Measurements from ENCODE around the gene HYLS1. TPM values are rescaled to one million over a fixed set of nuclear protein-coding genes. Genes with fewer than 3 reads are reported as not detected.

Gene HYLS1
- total and polyA plus RNA-seq, 10 of the 15 experiments (the other 5 are each of a cell fraction or from before 2014, with no cell fraction given), result 11.7 to 35.1 (median 17.6) TPM

- TF ChIP-seq ZBTB40 (IDR thresholded peaks at IDR 0.05; ENCODE audit: borderline replicate concordance) (peak; percentile 16; the same call in 1 of the 2 replicates), GABPA (IDR thresholded peaks at IDR 0.05; ENCODE audit: low read depth) (peak; percentile 74), CREB1 (IDR thresholded peaks at IDR 0.05; ENCODE audit: low read depth) (no peak)
These were observed 51.0 kb downstream of the HYLS1 start (continued) for GRCh38 chr11:125938418-125938817.

- no TSS peak for BruUV-seq (replicated peaks)
- H3K4me3 ChIP-seq, result no peak overlapping the region
- no peaks in the 10 kb centered on the region for H3K79me2 ChIP-seq (ENCODE audit: control insufficient read depth, insufficient read depth, low read length)
- FAIRE-seq (no peak), DNase-seq (ENCODE audit: low read depth, low spot score) (no peak), ATAC-seq (no peak)
- ChIA-PET POLR2A (no interaction called here), CTCF (interaction anchor here (2.6 to 12.1 kb wide), 2 partner anchors 15 to 252 kb away, joined by 5 to 220 read pairs; no protein-coding TSS in a partner anchor), RAD21 (ENCODE audit: unreplicated experiment) (no interaction called here), SMC1A (ENCODE audit: uncharacterized antibody, unreplicated experiment) (interaction anchor here (1.3 to 1.7 kb wide), 2 partner anchors 254 to 262 kb away, joined by 4 to 6 read pairs; no protein-coding TSS in a partner anchor)
- no peak overlapping the region for H3K9ac ChIP-seq (ENCODE audit: control insufficient read depth, insufficient read depth, low read length)
- in situ Hi-C loops (cut with MboI) (no loop called here), intact Hi-C loops (cut with micrococcal nuclease; ENCODE audit: unreplicated experiment) (no loop called here)
- TF ChIP-seq ESRRA (IDR thresholded peaks at IDR 0.05; ENCODE audit: low read length) (no peak), JUNB (IDR thresholded peaks at IDR 0.05) (no peak), BMI1 (IDR thresholded peaks at IDR 0.05; ENCODE audit: borderline replicate concordance) (no peak), MTA2 (IDR thresholded peaks at IDR 0.05; ENCODE audit: low read depth) (no peak), MTA3 (IDR thresholded peaks at IDR 0.05; ENCODE audit: borderline replicate concordance, low read length) (no peak), ZBED1 (IDR thresholded peaks at IDR 0.05; ENCODE audit: borderline replicate concordance) (no peak), ASH2L (IDR thresholded peaks at IDR 0.05; ENCODE audit: borderline replicate concordance, low read depth) (no peak), REST (IDR thresholded peaks at IDR 0.05; ENCODE audit: low read depth, low read length) (no peak), NRF1 (conservative IDR thresholded peaks at IDR 0.05; ENCODE audit: low read depth, low read length) (no peak), ATF3 (IDR thresholded peaks at IDR 0.05; ENCODE audit: borderline replicate concordance, extremely low read depth, low read depth, low read length) (no peak), PAX5 (IDR thresholded peaks at IDR 0.05; ENCODE audit: borderline replicate concordance, low read depth, low read length) (no peak)
- H3K9me3 ChIP-seq (replicated peaks; ENCODE audit: control insufficient read depth, insufficient read depth, low read length), result no peaks in the 10 kb centered on the region
- 64% methylated on average over 4 of the region's 4 CpGs for WGBS (ENCODE audit: insufficient coverage, insufficient replicate concordance, low lambda C conversion rate, missing lambda C conversion rate)
- no peaks in the 10 kb centered on the region; a peak in 1 of 4 replicates for H3K27me3 ChIP-seq (replicated peaks in 1 of 2; ENCODE audit: control insufficient read depth in 2 of 2, insufficient read depth in 2 of 2, low read length in 1 of 2)
- H3K36me3 ChIP-seq (ENCODE audit: control insufficient read depth in 2 of 2, insufficient read depth in 2 of 2, low read length in 1 of 2), result no peaks in the 10 kb centered on the region
- H3K4me1 ChIP-seq (ENCODE audit: control insufficient read depth, insufficient read depth, low read length), result no peaks in the 10 kb centered on the region
- no peak overlapping the region for H3K27ac ChIP-seq (ENCODE audit: control insufficient read depth, insufficient read depth)
- no peaks in the 10 kb centered on the region for H4K20me1 ChIP-seq (ENCODE audit: control insufficient read depth, insufficient read depth)
- no peak overlapping the region for H3K4me2 ChIP-seq (ENCODE audit: control insufficient read depth, insufficient read depth)
- no peak overlapping the region; the same call in 1 of the 2 replicates for H2AFZ ChIP-seq (ENCODE audit: control insufficient read depth, low read depth, low read length)
These were observed 51.6 kb downstream of the HYLS1 start for GRCh38 chr11:125939081-125939521.
